KOPT-K1 (cell line): ENCODE results near the gene ARHGAP30.
"Not testable (repeated sequence)": the region's sequence is repeated elsewhere in the genome, so short reads cannot be mapped to it uniquely, and the experiment has no call there.

Experiments
- H3K27ac ChIP-seq: fragments of 200-600 bp; sonication (generic); 2 replicates; pipeline ENCODE4 v1.5.1; 2016; ENCODE audit warnings: antibody characterized with exemption, mild to moderate bottlenecking, low read depth, low read length; ENCODE audit not compliant: poor library complexity, severe bottlenecking
- H3K36me3 ChIP-seq: fragments of 200-600 bp; sonication (generic); 2 replicates; pipeline ENCODE4 v1.5.1; 2017; ENCODE audit warnings: antibody characterized with exemption, mild to moderate bottlenecking, low read length, moderate library complexity; ENCODE audit not compliant: insufficient read depth
- H3K9me3 ChIP-seq: fragments of 200-600 bp; sonication (generic); 2 replicates; pipeline ENCODE4 v1.5.1; 2017; ENCODE audit warnings: antibody characterized with exemption, low read length, mild to moderate bottlenecking; ENCODE audit not compliant: insufficient read depth, poor library complexity, severe bottlenecking

Gene ARHGAP30

GRCh38 chr1:161066694-161067093 is 3.0 kb downstream of the ARHGAP30 start:
- peaks cover 44% of the 10 kb centered on the region for H3K36me3 ChIP-seq
- no peak overlapping the region for H3K27ac ChIP-seq
- H3K9me3 ChIP-seq: no peaks in the 10 kb centered on the region

DNA sequence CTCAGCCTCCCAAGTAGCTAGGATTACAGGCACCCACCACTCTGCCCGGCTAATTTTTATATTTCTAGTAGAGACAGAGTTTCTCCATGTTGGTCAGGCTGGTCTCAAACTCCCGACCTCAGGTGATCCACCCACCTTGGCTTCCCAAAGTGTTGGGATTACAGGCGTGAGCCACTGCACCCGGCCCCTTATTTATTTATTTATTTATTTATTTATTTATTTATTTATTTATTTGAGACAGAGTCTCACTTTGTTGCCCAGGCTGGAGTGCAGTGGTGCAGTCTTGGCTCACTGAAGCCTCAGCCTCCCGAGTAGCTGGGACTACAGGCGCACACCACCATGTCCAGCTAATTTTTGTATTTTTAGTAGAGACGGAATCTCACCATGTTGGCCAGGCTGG is 4.0 kb downstream of the ARHGAP30 start:
- H3K36me3 ChIP-seq: peaks cover 54% of the 10 kb centered on the region
- H3K27ac ChIP-seq, H3K9me3 ChIP-seq: not testable (repeated sequence)

- not testable (repeated sequence) for H3K9me3 ChIP-seq, H3K27ac ChIP-seq
- peaks cover 70% of the 10 kb centered on the region for H3K36me3 ChIP-seq
Observed at GRCh38 chr1:161063936-161064335, 5.8 kb downstream of the ARHGAP30 start.

DNA sequence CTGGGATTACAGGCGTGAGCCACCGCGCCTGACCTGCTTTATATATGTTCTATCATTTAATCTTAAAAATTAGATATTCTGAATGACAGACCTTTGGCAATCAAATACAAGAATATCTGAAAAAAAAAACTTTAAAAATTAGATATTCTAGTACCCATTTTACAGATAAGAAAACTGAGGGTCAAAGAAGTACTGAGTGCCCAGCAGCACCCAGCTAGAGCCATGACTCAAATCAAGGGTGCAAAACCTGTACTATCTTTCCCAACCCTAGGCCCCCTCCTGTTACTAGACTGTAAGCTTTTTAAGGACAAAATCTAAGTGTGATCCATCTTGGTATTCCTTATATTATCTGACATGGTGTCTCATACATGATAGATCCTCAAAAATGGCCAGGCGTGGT is 8.3 kb downstream of the ARHGAP30 start:
- H3K36me3 ChIP-seq: peaks cover 83% of the 10 kb centered on the region
- no peaks in the 10 kb centered on the region for H3K9me3 ChIP-seq
- H3K27ac ChIP-seq: no peak overlapping the region

DNA sequence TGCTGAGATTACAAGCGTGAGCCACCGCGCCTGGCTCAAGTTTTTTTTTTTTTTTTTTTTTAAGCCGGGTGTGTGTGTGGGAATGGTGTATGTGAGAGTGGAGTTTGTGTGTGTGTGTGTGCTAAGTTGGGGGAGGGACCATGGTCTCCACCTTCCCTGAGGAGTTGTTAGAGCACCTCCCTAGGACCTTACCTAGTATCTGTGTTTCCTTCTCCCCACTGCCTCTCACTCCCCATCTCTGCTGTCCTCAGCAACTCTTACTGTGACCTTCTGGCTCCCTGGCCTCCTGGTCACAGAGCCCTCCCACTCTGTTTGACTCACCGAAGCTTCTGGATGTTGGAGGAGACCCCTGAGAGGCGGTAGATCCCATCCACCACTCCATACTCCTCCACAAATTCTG is 10.4 kb downstream of the ARHGAP30 start:
- Histone ChIP-seq H3K36me3 (peaks cover 90% of the 10 kb centered on the region), H3K27ac (no peak overlapping the region), H3K9me3 (no peaks in the 10 kb centered on the region)

- no peak overlapping the region for H3K27ac ChIP-seq
- no peaks in the 10 kb centered on the region for H3K9me3 ChIP-seq
- peaks cover 92% of the 10 kb centered on the region for H3K36me3 ChIP-seq
Observed at GRCh38 chr1:161054805-161055204, 14.9 kb downstream of the ARHGAP30 start.

GRCh38 chr1:161054232-161054631 is 15.5 kb downstream of the ARHGAP30 start:
- Histone ChIP-seq H3K36me3 (peaks cover 92% of the 10 kb centered on the region), H3K9me3 (no peaks in the 10 kb centered on the region), H3K27ac (no peak overlapping the region)

- H3K27ac ChIP-seq: no peak overlapping the region
- H3K9me3 ChIP-seq: no peaks in the 10 kb centered on the region
- peaks cover 97% of the 10 kb centered on the region for H3K36me3 ChIP-seq
Observed at GRCh38 chr1:161052899-161053298, 16.8 kb downstream of the ARHGAP30 start.

- Histone ChIP-seq H3K36me3 (peaks cover 90% of the 10 kb centered on the region), H3K27ac (no peak overlapping the region), H3K9me3 (no peaks in the 10 kb centered on the region)
Observed at GRCh38 chr1:161051219-161051618, 18.5 kb downstream of the ARHGAP30 start.

GRCh38 chr1:161048949-161049722 is 20.6 kb downstream of the ARHGAP30 start:
- Histone ChIP-seq H3K9me3 (no peaks in the 10 kb centered on the region), H3K36me3 (peaks cover 71% of the 10 kb centered on the region), H3K27ac (no peak overlapping the region)

- Histone ChIP-seq H3K9me3 (no peaks in the 10 kb centered on the region), H3K27ac (no peak overlapping the region), H3K36me3 (peaks cover 66% of the 10 kb centered on the region)
Observed at GRCh38 chr1:161047436-161048420, 22.0 kb downstream of the ARHGAP30 start.

- Histone ChIP-seq H3K36me3 (peaks cover 66% of the 10 kb centered on the region), H3K27ac (peak overlapping the region; percentile 97), H3K9me3 (no peaks in the 10 kb centered on the region)
Observed at GRCh38 chr1:161046605-161047228, 23.0 kb downstream of the ARHGAP30 start.

DNA sequence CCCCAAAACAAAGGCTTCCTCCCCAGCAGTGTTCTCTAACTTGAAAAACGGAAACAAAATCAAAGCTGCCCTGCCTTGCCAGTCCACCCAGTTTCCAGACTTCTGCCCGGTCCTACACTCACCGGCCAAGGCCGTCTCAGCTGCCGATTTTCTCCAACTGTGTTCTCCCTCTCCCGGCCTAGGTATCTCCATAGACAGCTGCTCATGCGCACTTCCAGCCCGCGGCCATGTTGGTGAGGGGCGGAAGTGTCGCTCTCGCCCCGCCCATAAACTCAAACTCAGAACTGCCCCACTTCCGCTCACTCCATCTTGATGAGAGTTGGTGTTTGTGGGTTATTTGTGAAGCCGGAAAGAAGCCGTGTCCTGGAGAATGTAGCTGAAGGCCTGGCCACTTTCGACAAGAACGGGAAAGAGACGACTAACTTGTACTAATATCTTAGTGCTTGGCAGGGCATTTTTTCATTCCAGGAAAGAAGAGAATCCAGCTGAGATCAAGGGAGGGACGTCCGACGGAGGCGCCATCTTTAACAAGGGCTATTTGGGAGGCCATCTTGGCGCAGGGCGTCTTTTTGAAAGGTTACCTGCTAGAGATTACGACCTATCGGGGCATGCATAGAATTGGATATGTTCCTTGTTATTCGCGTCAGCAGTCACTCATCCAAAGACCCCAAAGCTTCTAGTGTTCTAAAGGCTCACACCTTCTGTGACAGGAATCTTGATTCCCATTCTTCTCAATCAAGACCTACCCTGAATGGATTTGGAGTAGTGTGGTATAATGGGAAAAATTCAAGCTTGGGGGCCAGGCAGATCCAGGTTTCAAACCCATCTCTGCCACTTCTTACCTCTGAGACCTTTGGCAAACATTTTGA is 23.7 kb downstream of the ARHGAP30 start, which contains the start of gene USF1:
USF1 (minus strand) TSS at position 242 of the 869 bp plus-strand sequence. CDS start 2,702 bp downstream, outside the sequence.
- Histone ChIP-seq H3K27ac (peak within 1 kb of the TSS; percentile 97), H3K36me3 (peaks cover 66% of the 10 kb centered on the region)

More for the DNA sequence above, 23.7 kb downstream of the ARHGAP30 start, which contains the start of gene USF1:
- H3K9me3 ChIP-seq: no peaks in the 10 kb centered on the region
